PC-9 (cell line): ENCODE results near the gene ATP2B2.

Experiments
- CTCF ChIP-seq: fragments of 200-600 bp; sonication (generic); conservative IDR thresholded peaks from 2 replicates; pipeline ENCODE4 v1.6.1; 2017; ENCODE audit warnings: mixed run types, antibody characterized with exemption, mild to moderate bottlenecking, moderate library complexity
- EZH2 ChIP-seq: fragments of 200-600 bp; sonication (generic); IDR thresholded peaks from 2 replicates; pipeline ENCODE4 v1.8.0; 2017; ENCODE audit warnings: antibody characterized with exemption, low read depth

- TF ChIP-seq CTCF = no peak
- no peak for TF ChIP-seq EZH2
Measured at GRCh38 chr3:10443272-10444109, 61.9 kb downstream of the ATP2B2 start.
